HG03457 (cell line): Measurements from ENCODE around the gene TMA7.
"Not testable (repeated sequence)": the region's sequence is repeated elsewhere in the genome, so short reads cannot be mapped to it uniquely, and the experiment has no call there.

ENCODE experiments used
- ATAC-seq: cut with Tn5 transposase; IDR thresholded peaks from one replicate; pipeline ENCODE4 v1.9.1; 2021; ENCODE audit warnings: moderate number of reproducible peaks; ENCODE audit not compliant: unreplicated experiment

TMA7 gene

GRCh38 chr3:48467110-48467454, 27.0 kb downstream of the TMA7 start:
- no peak for ATAC-seq

GRCh38 chr3:48467473-48468267, 27.6 kb downstream of the TMA7 start:
- ATAC-seq: no peak

DNA sequence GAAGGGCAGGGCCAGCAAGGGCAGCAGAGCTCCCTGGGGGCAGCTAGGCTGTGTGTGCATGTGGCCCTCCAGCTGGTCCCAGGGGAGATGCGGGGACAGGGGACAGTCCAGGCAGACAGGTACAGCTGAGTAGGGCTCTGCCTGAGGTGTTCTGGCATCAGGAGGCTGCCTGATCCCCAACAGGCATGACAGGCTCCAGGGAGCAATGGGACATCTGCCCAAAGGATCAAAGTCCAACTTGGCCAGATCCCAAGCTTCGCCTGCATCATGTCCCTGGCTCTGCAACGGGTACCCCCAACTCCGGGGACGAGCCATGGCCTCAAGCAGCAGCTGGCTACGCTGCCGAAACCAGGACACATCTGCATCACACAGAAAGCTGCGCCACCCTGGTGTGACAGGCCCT, 28.3 kb downstream of the TMA7 start:
- ATAC-seq: no peak

DNA sequence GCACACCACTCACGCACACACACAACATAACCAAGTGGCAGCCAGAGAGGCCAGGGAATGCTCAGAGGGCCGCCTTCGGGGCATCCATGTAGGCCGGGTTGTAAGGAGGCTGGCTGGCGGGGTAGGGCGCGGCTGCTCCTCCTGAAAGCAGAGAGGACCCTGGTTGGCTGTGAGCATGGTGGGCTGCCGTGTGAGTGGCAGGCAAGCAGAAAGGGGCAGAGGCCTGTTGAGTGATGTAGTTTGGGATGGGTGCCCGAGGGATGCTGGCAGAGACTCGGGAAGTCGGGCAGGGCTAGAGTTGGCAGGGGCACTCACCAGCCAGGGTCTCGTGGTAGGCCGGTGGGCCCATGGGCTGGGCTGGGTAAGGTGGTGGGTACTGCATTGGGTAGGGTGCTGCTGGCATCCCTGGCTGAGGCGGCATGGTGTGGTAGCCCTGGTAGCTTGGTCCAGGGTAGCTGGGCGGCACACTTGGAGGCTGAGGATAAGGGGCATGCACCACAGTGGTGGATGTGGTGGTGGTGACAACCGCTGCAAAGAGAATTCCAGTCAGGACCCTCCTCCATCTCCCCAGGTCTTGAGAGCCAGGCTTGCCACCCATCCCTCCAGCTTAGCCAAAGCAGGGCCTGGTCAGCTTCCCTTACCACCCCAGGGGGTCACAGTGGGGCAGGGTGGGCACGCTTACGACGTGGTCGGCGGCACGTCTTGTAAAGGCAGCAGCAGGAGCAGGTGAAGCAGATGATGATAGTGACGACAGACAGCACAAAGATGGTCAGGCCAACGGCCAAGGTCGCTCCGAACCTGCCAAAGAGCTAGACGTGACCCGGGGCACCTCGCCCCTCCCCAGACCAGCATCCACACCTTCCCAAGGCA, 29.2 kb downstream of the TMA7 start:
- no peak for ATAC-seq

DNA sequence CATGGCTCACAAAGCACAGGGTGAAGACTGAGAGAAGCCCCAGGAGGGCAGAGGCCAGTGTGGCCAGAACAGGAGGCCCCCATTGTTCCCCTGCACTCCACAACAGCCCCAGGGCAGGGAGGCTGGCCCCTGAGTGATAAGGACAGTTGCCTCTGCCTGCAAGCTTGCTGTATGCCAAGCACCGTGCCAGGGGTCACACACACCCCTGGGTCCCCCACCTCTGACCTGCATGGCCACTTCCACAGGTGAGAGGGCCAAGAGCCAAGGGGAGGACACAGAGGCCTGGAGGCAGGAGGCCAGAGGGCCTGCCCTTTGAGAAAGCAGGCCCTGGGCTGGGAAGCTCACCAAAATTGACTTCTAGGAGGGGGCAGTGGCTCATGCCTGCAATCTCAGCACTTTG, 30.2 kb downstream of the TMA7 start:
- ATAC-seq: no peak

DNA sequence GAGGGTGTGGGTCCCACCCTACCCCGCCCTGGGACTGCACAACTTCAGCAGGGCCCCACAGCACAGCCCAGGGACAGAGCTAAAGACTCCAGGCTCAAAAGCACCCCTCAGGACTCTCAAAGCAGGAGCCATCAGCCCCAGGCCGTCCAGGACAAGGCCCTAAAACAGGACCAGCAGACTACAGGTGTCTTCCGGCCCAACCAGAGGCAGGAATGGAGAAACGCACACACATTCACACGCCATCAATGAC, 32.5 kb downstream of the TMA7 start:
- no peak for ATAC-seq

GRCh38 chr3:48472923-48473616, 33.0 kb downstream of the TMA7 start:
- ATAC-seq: peak; percentile 56

- no peak for ATAC-seq
Measured at GRCh38 chr3:48473617-48473952, 33.5 kb downstream of the TMA7 start.

- ATAC-seq: not testable (repeated sequence)
Measured at GRCh38 chr3:48474031-48474430, 34.0 kb downstream of the TMA7 start.

GRCh38 chr3:48474619-48475018, 34.6 kb downstream of the TMA7 start:
- ATAC-seq: no peak

DNA sequence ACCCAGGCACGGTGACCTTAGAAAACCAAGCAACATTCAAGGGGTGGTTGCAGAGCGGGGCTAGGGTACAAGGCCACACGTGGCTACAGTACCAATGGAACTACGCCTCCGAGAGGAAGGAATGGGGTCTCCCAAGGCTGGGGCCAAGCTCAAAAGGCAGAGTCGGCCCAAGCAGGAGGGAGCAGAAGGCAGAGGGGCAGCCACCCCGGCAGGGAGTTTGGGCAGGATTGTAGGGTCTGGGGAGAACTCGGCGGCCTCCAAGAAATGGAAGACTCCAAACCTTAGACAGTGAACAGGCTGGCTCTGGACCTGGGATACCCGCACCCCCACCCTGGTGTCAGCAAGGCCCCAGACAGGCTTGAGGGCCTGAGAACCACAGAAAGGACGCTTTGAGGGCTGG, 35.1 kb downstream of the TMA7 start:
- no peak for ATAC-seq

DNA sequence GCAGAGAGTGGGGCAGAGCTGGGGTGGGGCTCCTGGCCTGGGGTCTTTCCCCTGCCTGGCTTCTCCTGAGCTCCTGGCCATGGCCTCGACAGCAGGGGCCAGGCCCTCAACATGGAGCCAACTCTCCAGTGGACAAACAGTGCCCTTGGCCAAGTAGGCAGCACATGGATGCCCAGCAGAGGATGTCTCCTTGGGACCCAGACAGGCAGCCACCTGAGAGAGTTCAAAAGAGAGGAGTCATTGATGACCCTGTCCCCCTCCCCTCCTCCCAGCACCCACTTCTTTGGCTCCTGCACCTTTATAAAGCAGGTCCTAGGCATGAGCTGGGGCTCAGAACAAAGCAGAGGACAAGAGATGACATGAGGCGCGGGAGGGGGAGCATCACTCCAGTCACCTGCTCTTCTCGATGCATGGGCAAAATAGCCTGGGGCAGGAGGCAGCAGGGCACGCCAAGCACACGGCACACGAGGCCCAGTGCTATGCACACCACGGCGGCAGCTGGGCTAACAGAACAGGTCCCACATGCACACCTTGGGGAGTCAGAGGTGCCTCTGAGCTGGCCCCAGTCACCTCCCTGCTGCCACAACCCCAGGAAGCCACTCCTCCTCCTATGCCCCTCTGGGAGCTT, 36.5 kb downstream of the TMA7 start:
- ATAC-seq: no peak

DNA sequence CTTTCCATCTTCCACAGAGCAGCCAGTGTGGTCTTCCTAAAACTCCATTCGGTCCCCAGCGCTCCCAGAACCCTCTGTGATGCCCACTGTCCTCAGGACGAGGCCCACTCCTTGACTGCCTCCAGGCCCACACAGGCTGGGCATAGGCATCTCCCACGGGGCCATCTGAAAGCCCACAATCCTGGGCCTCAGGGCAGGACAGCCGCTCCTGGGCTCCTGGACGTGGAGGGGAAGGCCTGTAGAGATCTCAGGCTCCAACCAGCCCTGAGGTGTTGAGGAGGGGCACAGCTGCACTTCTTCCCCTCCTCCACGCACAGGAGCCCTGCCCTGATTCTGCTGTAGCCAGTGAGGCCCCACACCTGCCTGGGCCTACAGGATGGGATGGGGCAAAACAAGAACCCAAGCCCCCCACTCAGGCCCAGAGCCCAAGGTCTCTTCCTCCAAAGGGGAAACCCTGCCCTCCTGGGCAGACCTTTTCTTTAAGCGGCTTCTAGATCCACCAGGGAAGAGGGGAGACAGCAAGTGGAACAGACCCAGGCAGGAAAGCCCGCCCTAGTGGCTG, 38.0 kb downstream of the TMA7 start:
- no peak for ATAC-seq

- ATAC-seq: no peak
Measured at GRCh38 chr3:48478626-48479555, 38.8 kb downstream of the TMA7 start.

- ATAC-seq: not testable (repeated sequence)
Measured at GRCh38 chr3:48480891-48481290, 40.8 kb downstream of the TMA7 start.

DNA sequence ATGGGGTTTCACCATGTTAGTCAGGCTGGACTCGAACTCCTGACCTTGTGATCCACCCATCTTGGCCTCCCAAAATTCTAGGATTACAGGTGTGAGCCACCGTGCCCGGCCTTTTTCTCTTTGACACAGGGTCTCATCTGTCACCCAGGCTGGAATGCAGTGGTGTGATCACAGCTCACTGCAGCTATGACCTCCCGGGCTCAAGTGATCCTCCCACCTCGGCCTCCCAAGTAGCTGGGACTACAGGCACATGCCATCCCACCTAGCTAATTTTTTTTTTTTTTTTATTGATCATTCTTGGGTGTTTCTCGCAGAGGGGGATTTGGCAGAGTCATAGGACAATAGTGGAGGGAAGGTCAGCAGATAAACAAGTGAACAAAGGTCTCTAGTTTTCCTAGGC, 42.8 kb downstream of the TMA7 start:
- not testable (repeated sequence) for ATAC-seq

DNA sequence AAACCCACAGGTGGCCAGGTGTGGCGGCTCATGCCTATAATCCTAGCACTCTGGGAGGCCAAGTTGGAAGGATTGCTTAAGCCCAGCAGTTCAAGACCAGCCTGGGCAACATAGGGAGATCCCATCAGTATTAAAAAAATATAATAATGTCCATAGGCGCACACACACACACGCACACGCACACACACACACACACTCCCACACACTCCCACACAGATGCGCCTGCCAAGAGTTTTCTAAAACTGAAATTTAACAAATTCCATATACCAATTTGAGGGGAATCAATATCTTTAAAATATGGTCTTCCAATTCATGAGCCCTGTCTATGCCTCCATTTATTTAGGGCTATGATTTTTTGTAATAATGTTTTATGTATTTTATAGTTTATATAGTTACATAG, 46.9 kb downstream of the TMA7 start:
- no peak for ATAC-seq

DNA sequence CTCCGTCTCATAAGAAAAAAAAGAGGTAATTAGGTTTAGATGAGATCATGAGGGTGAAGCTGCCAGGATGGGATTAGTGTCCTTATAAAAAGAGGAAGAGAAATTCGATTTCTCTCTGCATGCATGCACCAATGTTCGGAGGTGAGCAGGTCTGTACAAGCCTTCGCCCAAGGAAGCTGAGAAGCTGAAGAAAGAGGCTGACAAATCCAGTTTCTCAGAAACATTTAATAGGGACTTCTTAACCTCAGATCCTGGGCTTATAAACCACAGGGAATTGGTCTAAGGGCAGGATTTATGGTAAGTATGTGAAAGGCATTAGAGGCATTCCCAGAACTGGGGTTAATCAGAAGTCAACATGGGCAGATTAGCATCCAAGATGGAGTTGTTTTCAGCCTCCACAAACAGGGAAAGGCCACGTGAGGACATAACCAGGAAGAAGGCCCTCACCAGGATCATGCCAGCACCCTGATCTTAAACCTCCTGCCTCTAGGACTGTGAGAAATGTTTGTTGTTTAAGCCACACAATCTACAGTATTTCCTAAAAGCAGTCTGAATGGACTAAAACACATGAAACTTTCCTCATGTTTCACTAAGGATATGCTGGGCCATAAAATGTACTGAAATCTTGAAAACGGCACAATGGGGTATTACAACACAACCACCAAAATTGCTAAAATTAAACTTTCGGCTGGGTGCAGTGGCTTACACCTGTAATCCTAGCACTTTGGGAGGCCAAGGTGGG, 52.6 kb downstream of the TMA7 start:
- ATAC-seq: no peak

DNA sequence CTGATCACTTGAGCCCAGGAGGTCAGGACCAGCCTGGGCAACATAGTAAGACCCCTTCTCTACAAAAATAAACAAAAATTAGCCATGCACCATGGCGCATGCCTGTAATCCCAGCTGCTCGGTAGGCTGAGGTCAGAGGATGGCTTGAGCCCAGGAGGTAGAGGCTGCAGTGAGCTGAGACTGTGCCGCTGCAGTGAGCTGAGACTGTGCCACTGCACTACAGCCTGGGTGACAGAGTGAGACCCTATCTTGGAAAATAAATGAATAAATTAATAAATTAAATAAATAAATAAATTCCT, 53.1 kb downstream of the TMA7 start:
- ATAC-seq: no peak
